HG03159 (cell line): ENCODE measurements around the gene BCAR3.

ENCODE experiments used
- ATAC-seq: cut with Tn5 transposase; IDR thresholded peaks from one replicate; pipeline ENCODE4 v1.9.1; 2021; ENCODE audit warnings: mild to moderate bottlenecking, moderate library complexity; ENCODE audit not compliant: unreplicated experiment

Gene BCAR3

GRCh38 chr1:93641527-93641926, 40.1 kb downstream of the BCAR3 start:
- ATAC-seq = no peak

DNA sequence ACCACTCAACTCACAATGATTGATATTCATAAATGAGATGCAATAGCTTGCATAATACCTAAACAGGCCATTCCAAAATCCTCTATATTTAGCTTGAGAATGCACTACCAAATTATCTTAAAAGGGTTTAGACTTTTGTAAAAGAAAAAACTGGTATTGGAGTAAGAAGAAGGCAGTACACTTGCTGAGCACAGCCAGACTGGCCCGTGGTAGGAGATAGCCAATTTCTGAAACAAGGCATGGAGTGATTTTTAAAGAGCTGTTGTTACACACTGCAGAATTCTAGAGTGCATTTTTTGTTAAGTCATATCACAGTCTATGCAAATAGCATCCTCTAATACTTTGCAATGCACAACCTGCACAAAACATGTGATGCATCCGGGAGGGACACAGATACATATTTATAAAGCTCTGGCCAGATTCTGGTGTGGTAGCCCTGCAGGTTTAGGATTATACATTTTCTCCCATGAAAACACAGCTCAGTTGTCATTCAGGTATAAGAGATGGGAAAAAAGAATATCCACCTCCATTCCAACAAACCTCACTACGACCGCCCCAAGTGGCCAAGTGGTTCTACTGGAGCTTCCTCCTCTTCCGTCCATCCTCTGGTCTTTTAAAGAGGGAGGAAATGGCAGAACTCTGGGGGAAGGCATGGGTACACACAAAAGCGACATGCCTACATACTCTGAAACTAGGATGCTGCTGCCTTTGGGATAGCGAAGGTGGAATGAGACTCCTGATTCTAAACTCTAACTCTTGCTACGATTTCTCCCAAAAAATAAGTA, 40.8 kb downstream of the BCAR3 start:
- no peak for ATAC-seq

GRCh38 chr1:93638981-93639380, 42.7 kb downstream of the BCAR3 start:
- no peak for ATAC-seq

- no peak for ATAC-seq
Observed at GRCh38 chr1:93638307-93638847, 43.3 kb downstream of the BCAR3 start.

DNA sequence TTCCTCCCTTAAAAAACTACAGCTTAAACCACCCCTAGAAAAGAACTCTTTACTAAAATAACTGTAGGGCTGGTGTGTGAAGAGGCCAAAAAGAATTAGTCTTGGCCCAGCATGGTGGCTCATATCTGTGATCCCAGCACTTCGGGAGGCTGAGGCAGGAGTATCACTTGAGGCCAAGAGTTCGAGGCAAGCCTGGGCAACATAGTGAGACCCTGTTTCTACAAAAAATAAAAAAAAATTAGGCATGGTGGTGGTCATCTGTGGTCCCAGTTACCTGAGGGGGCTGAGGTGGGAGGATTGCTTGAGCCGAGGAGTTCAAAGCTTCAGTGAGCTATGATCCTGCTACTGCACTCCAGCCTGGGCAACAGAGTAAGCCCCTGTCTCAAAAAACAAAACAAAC, 44.9 kb downstream of the BCAR3 start:
- no peak for ATAC-seq

DNA sequence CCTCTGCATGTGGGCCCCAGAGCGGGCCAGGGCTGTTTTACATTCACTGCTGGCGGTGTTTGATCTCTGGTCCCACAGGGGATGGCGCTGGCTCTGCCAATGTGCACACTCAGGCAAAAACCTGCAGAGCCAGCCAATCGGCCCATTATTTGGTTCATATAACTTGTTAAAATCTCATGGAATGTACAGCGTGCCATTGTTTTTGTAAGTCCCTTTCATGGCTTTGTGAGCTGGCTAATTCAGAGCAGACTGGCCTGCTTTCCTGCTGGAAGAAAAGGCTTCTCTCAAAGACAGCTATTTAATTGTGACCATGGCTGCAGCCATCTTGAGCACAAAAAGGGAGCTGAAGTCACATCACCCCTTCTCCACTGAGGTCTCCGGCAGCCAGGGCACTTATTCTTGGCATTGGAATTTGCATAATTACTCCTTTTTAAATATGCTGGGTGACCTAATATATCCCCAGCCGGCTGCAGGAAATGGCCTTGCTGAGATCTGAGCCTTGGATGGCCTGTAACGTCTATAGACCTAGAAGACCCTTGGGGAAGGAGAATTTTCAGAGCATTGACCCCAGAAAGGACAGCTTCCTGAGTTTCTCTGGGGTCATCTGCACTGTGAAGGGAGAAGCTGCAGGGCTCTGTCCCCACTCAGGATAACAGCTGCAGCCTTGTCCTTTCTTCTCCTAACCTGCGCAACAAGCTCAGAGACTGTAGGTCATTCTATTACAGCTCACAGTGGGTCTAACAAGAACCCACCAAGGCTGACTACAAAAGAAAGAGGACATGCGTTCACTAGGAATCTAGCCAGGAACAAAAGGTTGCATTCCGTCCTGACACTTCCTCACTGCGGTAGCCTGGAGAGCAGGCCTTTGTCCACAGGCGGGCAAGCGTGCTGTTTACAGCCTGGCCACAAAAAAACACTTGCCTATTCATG, 45.8 kb downstream of the BCAR3 start:
- ATAC-seq = no peak

DNA sequence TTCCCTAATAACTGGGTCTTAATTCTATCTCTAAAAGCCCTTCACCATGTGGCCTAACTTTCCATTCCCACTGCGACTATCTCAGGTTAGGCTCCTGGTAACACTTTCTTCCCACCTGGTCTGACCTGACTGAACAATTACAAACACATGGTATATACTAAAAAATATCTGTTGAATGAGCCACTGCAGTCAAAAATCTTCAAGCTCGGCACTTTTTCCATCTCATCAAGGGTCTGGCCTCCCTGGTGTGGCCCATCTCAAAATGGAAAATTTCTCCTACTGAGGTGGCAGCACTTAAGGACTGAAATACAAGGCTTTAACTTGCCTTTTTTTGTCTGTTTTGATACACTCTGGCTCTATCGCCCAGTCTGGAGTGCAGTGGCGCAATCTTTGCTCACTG, 48.3 kb downstream of the BCAR3 start:
- no peak for ATAC-seq

DNA sequence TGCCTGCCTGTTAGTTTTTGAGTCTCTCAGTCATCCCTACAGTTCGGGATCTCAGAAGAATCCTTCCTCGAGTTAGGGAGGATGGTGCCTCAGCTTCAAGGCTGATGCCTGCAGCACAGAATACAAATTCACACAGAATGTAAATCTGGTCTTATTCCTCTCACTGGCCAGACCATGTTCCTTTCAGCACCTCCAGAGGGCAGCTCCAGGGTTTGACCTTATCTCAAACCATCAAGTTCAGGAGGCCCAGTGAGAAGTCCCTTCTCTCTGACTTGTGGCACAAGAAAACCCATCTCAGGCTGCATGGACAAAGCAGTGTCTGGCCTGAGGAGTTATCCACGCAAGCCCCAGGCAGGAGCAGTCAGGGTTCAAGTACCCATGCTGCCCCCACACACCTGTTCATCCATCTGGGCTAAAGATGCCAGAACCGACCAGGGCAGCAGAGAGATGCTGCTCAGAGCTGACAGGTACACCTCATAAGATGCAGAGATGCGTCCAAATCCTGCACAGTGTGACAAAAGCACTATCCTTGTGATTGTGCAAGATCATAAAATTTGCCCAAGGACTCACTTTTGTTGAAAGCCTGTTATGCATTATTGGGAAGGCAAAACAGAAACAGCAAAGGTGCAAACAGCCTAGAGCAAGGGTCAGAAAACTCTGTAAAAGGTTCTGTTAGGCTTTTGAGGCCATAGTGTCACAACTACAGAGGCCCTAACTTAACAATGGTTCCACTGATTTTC, 49.8 kb downstream of the BCAR3 start:
- no peak for ATAC-seq

- ATAC-seq = no peak
Observed at GRCh38 chr1:93630168-93630567, 51.5 kb downstream of the BCAR3 start.

DNA sequence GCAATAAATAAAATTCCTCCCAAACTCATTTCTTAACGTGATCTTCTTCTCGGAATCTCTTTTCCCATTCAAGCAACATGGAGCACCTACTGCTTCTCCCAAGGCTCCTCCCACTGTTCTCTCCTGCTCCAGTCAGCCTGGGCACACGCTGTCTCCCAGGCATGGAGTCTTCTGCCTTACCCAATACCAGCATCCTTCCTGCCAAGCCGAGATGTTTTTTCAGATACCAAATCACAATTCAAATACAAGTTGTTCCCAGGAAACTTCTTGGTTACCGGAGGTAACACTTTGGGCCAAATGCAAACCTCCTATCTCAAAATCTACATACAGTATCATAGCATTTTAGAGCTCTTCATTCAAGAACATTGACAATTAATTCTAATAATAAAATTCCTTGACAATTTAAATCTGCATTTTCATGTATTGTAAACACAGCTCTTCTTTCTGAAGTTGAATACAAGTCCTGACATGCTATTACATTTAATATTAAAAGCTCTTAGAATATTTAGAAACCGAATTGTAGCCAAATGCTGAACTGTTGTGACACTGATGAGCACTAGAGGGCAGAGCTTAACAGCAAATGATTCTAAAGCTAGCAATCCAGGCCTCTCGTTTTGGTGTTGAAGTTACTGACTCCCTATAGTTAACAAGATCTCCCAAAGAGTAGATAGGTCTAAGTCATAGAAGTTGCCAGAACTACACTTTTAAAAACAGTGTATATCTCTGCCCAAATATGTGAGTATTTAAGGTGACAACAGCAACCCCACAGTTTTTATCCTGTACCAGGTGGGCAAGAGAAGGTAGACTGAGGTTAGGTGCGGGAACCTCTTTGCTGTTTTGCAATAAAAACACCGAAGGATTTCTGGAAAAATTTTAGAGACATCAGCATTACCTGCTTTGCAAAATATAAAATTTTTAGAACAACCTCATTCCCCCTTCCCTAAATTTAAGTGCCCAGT, 52.3 kb downstream of the BCAR3 start:
- no peak for ATAC-seq

GRCh38 chr1:93628681-93629080, 53.0 kb downstream of the BCAR3 start:
- no peak for ATAC-seq

DNA sequence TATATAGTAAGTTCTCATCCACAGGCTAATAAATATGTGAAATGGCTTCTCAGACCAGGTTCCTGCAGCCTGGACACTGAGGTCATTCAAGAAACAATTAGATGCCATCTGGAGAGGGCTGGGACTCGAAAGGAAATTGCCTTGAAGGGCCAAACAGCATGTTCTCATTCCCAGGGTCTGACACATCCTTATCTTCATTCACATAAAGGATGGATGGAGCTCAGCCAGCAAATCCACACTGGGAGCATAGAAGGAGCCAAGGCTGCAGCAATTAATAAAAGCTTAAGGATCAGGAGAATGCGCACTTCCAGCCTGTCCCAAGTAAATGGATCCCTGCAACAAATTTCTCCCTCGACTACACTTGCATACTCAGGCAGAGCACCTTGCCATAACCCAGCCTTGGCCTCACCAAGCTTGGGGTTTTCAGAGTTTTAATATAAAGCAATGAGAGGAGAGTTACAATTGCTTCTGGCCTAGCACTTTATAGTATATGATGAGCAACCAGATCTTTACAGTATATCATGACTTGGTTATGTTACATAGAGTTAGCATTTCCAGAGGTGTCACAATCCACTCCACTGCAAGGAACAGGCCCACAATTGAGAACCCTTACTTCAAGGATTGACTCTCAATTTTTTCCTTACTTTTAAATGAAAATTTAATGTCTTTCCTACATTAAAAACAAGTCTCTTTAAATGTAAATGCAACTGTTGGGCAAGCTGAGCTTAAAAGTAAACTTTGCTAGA, 55.9 kb downstream of the BCAR3 start:
- ATAC-seq = no peak

- no peak for ATAC-seq
Observed at GRCh38 chr1:93623875-93624274, 57.8 kb downstream of the BCAR3 start.

DNA sequence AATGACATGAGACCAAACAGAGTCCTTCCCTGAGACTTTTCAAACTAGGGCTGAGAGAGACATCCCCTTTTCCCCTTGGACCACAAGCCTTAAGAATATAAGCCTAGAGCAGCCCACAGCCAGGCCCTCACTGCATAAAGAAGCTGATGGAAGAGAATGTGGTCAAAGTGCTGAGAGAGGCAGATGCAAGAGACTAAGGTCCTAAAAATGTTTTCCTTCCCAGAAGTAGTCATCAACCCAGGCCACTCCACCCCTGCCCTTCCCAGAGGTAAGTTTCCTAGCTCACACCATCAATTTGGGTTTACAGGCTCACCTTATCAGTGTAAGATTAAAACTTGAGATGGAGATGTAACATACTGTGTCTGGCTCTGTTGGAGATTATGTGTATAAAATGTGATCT, 58.2 kb downstream of the BCAR3 start:
- no peak for ATAC-seq

DNA sequence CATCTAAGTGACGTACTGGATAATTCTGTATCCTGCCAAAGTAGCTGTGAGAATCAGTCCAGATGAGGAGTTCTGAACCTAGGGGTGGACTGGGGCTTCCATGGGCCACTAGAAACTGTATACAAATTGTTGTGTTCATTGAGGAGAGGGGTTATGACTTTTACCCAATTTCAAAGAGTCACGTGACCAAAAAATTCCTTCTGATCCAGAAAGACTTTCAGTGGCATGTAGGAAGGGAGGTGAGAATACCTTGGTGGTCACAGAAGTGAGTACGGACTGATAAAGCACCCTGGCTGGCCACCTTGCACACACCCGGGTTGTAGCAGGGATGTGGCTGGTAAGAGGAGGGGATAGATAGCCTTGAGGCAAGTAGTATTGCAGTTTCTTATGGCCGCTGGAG, 60.4 kb downstream of the BCAR3 start:
- ATAC-seq = no peak

- no peak for ATAC-seq
Observed at GRCh38 chr1:93620841-93621210, 60.8 kb downstream of the BCAR3 start.

- no peak for ATAC-seq
Observed at GRCh38 chr1:93620172-93620840, 61.3 kb downstream of the BCAR3 start.

DNA sequence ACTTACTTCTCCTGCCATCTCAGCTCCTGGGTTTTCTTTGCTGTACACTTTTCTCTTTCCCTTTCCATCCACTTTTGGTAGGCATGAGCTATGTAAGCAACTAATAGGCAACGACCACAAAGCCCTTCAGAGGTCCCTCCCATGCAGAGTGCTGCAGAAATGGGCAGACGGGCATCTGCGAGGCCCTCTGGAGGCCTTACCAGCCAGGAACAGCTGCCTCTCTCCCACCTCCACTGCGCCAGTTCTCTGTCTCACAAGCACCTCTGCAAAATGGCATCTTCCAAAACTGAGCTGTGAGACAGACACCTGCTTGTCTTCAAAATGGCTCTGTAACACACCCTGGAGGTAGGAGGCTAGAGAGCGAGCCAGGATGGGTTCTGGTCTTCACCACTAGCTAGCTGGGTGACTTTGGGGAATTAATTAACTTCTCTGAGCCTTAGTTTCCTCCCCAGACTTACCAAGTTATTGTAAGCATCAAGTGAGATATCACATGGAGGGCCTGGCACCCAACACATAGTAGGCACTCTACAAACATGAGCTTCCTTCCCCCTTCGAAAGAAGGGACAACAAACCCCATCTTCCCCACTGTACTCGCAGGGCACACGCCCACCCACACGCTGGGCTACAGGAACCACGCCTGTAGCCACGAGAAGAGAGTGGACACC, 62.0 kb downstream of the BCAR3 start:
- no peak for ATAC-seq
